SH-SY5Y (cell line): ENCODE measurements around the gene NBL1.

ENCODE experiments used
- GATA2 ChIP-seq: IDR thresholded peaks from 2 replicates; pipeline ENCODE4 v1.6.1; 2011; ENCODE audit warnings: mild to moderate bottlenecking, low read depth, low read length
- GATA3 ChIP-seq: IDR thresholded peaks from 2 replicates; pipeline ENCODE4 v1.6.1; 2011; ENCODE audit warnings: low read depth, mild to moderate bottlenecking, low read length, moderate library complexity

The NBL1 gene

DNA sequence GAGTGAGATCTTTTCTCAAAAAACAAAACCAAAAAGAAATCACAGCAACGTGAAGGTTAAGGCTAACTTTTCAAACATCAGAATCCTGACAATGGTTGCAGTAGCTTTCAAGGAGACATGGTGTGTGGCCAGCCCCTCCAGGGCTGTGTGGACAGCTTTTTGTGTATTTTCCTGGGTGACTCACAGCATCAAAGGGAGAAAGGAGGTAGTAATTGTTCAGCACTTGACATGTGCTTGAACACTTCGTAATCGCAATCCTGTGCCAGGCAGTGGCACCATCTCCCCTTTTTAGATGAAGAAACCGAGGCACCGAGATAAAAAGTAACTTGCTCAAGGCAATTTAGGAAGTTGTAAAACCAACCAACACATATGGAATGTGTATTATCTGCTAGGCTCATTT, 10.3 kb downstream of the NBL1 start:
- TF ChIP-seq GATA2 (no peak), GATA3 (no peak)

GRCh38 chr1:19654886-19655717, 11.0 kb downstream of the NBL1 start:
- TF ChIP-seq GATA2 (no peak), GATA3 (no peak)

- TF ChIP-seq GATA3 (no peak), GATA2 (no peak)
Measured at GRCh38 chr1:19655718-19656080, 11.6 kb downstream of the NBL1 start.

DNA sequence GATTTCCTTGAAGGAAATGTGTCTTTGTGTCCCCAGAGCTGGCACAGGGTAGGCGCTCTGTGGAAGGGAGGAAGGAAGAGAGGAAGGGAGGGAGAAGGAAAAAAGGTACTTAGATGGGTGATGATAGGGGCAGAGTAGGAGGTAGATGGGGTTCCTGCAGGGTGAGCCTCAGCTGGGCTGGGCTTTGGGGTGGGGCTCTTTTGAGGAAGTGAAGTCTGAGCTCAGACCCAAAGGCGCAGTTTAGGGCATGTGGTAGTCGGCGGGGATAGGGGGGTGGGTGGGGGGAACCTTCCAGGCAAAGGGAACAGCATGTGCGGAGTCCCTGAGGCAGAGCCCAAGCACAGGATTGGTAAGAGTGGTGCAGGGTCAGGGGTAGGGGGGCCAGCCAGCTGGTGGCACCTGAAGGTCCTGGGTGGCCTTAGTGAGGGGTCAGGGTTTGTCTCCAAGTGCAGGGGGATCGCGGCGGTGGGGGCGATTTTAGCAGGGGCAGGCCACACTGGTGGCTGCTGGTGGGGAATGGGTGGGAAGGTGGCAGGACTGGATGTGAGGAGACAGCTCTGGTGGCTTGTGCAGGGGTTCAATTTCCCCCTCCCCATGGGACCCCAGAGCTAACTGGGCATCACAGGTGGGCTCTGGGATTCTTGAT, 12.1 kb downstream of the NBL1 start:
- TF ChIP-seq GATA3, result no peak

GRCh38 chr1:19656780-19657466, 12.8 kb downstream of the NBL1 start:
- TF ChIP-seq GATA2 (no peak), GATA3 (no peak)

GRCh38 chr1:19657511-19657910, 13.4 kb downstream of the NBL1 start:
- TF ChIP-seq GATA3 (no peak), GATA2 (no peak)

- TF ChIP-seq GATA2 (no peak), GATA3 (no peak)
Measured at GRCh38 chr1:19658186-19658585, 14.1 kb downstream of the NBL1 start.

- peak; percentile 35; the same call in 1 of the 2 replicates for TF ChIP-seq GATA2
- TF ChIP-seq GATA3, result no peak
Measured at GRCh38 chr1:19661721-19662228, 17.7 kb downstream of the NBL1 start.

GRCh38 chr1:19662313-19662712, 18.2 kb downstream of the NBL1 start:
- TF ChIP-seq GATA3 (no peak), GATA2 (no peak)

GRCh38 chr1:19664453-19665185, 20.5 kb downstream of the NBL1 start, which contains the start of gene HTR6:
HTR6 (plus strand) TSS chr1:19664875; CDS start chr1:19665754, 879 bp downstream.
- TF ChIP-seq GATA2, result no peak
- TF ChIP-seq GATA3, result no peak

DNA sequence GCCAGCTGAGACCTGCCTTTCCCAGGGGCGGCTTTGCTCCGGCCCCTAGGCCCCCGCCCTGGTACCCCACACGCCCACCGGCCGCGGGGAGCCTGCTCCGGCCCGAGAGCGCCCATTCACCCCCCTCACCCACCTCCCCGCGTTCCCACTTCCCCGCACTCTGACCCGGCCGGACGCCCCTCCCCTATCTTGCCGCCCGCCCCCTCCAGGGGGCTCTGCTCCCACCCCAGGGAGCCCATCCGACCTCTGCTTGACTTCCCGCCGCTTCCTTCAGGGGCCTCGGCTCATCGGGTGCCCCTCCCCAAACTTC, 21.0 kb downstream of the NBL1 start:
- no peak for TF ChIP-seq GATA3
- TF ChIP-seq GATA2, result no peak

DNA sequence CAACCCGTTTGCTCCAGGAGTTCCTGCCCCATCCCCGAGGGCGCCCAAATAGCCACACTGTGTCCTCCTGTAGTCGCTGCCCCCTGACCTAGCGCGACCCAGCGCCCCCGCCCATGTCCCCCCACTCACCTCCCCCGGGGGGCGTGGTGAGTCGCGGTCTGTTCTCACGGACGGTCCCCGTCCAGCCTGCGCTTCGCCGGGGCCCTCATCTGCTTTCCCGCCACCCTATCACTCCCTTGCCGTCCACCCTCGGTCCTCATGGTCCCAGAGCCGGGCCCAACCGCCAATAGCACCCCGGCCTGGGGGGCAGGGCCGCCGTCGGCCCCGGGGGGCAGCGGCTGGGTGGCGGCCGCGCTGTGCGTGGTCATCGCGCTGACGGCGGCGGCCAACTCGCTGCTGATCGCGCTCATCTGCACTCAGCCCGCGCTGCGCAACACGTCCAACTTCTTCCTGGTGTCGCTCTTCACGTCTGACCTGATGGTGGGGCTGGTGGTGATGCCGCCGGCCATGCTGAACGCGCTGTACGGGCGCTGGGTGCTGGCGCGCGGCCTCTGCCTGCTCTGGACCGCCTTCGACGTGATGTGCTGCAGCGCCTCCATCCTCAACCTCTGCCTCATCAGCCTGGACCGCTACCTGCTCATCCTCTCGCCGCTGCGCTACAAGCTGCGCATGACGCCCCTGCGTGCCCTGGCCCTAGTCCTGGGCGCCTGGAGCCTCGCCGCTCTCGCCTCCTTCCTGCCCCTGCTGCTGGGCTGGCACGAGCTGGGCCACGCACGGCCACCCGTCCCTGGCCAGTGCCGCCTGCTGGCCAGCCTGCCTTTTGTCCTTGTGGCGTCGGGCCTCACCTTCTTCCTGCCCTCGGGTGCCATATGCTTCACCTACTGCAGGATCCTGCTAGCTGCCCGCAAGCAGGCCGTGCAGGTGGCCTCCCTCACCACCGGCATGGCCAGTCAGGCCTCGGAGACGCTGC, 21.7 kb downstream of the NBL1 start:
- TF ChIP-seq GATA2, result no peak
- no peak for TF ChIP-seq GATA3

DNA sequence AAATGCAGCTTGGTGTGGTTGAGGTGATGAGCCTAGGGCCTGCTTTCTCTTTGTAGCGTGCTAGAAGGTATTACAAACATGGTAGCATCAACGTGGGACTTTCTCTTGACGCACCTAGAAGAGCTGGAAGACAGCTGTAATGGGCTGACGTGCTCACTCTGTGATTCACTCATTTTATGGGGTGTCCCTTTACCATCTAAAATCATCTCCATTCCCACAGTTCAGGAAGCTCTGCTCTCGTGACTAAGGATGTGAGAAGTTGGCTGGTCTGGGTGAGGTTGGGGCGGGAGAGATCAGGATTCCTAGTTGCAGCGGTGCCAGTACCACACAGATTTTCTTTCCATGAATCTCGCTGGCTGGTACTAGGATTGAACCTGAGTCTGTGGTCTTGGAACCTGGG, 24.8 kb downstream of the NBL1 start:
- TF ChIP-seq GATA2 (no peak), GATA3 (no peak)
